Stimulated activated CD4-positive, alpha-beta T cell treated with anti-CD3 and anti-CD28 coated beads, TNF-alpha, amount 100 ng/mL, for 4 hours (primary cell): ENCODE measurements around the gene CDRT15L2.
"Not testable (repeated sequence)": the region's sequence is repeated elsewhere in the genome, so short reads cannot be mapped to it uniquely, and the experiment has no call there.

Experiments
- DNase-seq, 3 experiments: peaks; one replicate each; pipeline ENCODE4 v3.0.0-alpha.2; 2020; ENCODE audit warnings: low read depth in 3 of 3

The CDRT15L2 gene

GRCh38 chr17:20573216-20573615 lies 6.3 kb upstream of the CDRT15L2 start:
- DNase-seq, result not testable (repeated sequence)

GRCh38 chr17:20575071-20575470 lies 4.5 kb upstream of the CDRT15L2 start:
- DNase-seq, result not testable (repeated sequence)

GRCh38 chr17:20583891-20584577 lies 4.5 kb downstream of the CDRT15L2 start:
- not testable (repeated sequence) for DNase-seq

GRCh38 chr17:20588744-20589453 lies 9.4 kb downstream of the CDRT15L2 start:
- not testable (repeated sequence) for DNase-seq

GRCh38 chr17:20589454-20589810 lies 9.9 kb downstream of the CDRT15L2 start:
- DNase-seq, result not testable (repeated sequence)

- DNase-seq, result not testable (repeated sequence)
Observed at GRCh38 chr17:20591040-20591439, 11.5 kb downstream of the CDRT15L2 start.

GRCh38 chr17:20605568-20605967 lies 26.0 kb downstream of the CDRT15L2 start:
- not testable (repeated sequence) for DNase-seq

GRCh38 chr17:20609490-20609889 lies 30.0 kb downstream of the CDRT15L2 start:
- not testable (repeated sequence) for DNase-seq

GRCh38 chr17:20611309-20611708 lies 31.8 kb downstream of the CDRT15L2 start:
- DNase-seq, result no peak

- no peak for DNase-seq
Observed at GRCh38 chr17:20612635-20613034, 33.1 kb downstream of the CDRT15L2 start.

- no peak for DNase-seq
Observed at GRCh38 chr17:20613248-20613647, 33.7 kb downstream of the CDRT15L2 start.

GRCh38 chr17:20613905-20614304 lies 34.4 kb downstream of the CDRT15L2 start:
- DNase-seq, result no peak

- not testable (repeated sequence) for DNase-seq
Observed at GRCh38 chr17:20615461-20615860, 35.9 kb downstream of the CDRT15L2 start.
